ENCODE data around the gene PIM1.

The PIM1 gene

GRCh38 chr6:37205997-37206340 lies 36.0 kb downstream of the PIM1 start:
- no peaks in the 10 kb centered on the region for H3K4me1 ChIP-seq (ENCODE audit: insufficient read depth, low read length)
- no peak overlapping the region for H3K27ac ChIP-seq (ENCODE audit: low read length)
- no peaks in the 10 kb centered on the region for H3K9me3 ChIP-seq (ENCODE audit: insufficient read depth, low read depth, low read length)
- no peak overlapping the region for H3K4me3 ChIP-seq (ENCODE audit: low read length)
- no peaks in the 10 kb centered on the region for H3K27me3 ChIP-seq (ENCODE audit: insufficient read depth, low read length)
- H3K9ac ChIP-seq (ENCODE audit: low read depth, low read length) = no peak overlapping the region
- no peaks in the 10 kb centered on the region for H3K36me3 ChIP-seq (ENCODE audit: insufficient read depth, low read depth, low read length)

GRCh38 chr6:37206622-37207021 lies 36.7 kb downstream of the PIM1 start:
- Histone ChIP-seq H3K36me3 (ENCODE audit: insufficient read depth, low read depth, low read length) (no peaks in the 10 kb centered on the region), H3K27me3 (ENCODE audit: insufficient read depth, low read length) (no peaks in the 10 kb centered on the region), H3K4me1 (ENCODE audit: insufficient read depth, low read length) (no peaks in the 10 kb centered on the region), H3K27ac (ENCODE audit: low read length) (no peak overlapping the region), H3K9me3 (ENCODE audit: insufficient read depth, low read depth, low read length) (no peaks in the 10 kb centered on the region), H3K4me3 (ENCODE audit: low read length) (no peak overlapping the region), H3K9ac (ENCODE audit: low read depth, low read length) (no peak overlapping the region)

- no peaks in the 10 kb centered on the region for H3K36me3 ChIP-seq (ENCODE audit: insufficient read depth, low read depth, low read length)
- no peak overlapping the region for H3K27ac ChIP-seq (ENCODE audit: low read length)
- H3K4me3 ChIP-seq (ENCODE audit: low read length) = no peak overlapping the region
- H3K9me3 ChIP-seq (ENCODE audit: insufficient read depth, low read depth, low read length) = no peaks in the 10 kb centered on the region
- no peaks in the 10 kb centered on the region for H3K27me3 ChIP-seq (ENCODE audit: insufficient read depth, low read length)
- no peak overlapping the region for H3K9ac ChIP-seq (ENCODE audit: low read depth, low read length)
- no peaks in the 10 kb centered on the region for H3K4me1 ChIP-seq (ENCODE audit: insufficient read depth, low read length)
Measured at GRCh38 chr6:37207903-37208456, 38.0 kb downstream of the PIM1 start.

- Histone ChIP-seq H3K4me1 (ENCODE audit: insufficient read depth, low read length) (no peaks in the 10 kb centered on the region), H3K36me3 (ENCODE audit: insufficient read depth, low read depth, low read length) (no peaks in the 10 kb centered on the region), H3K27ac (ENCODE audit: low read length) (no peak overlapping the region), H3K9me3 (ENCODE audit: insufficient read depth, low read depth, low read length) (no peaks in the 10 kb centered on the region), H3K4me3 (ENCODE audit: low read length) (no peak overlapping the region), H3K27me3 (ENCODE audit: insufficient read depth, low read length) (no peaks in the 10 kb centered on the region), H3K9ac (ENCODE audit: low read depth, low read length) (no peak overlapping the region)
Measured at GRCh38 chr6:37208793-37209192, 38.8 kb downstream of the PIM1 start.

GRCh38 chr6:37209461-37210205 lies 39.7 kb downstream of the PIM1 start:
- H3K4me3 ChIP-seq (ENCODE audit: low read length) = no peak overlapping the region
- H3K36me3 ChIP-seq (ENCODE audit: insufficient read depth, low read depth, low read length) = no peaks in the 10 kb centered on the region
- no peaks in the 10 kb centered on the region for H3K27me3 ChIP-seq (ENCODE audit: insufficient read depth, low read length)
- no peaks in the 10 kb centered on the region for H3K4me1 ChIP-seq (ENCODE audit: insufficient read depth, low read length)
- H3K9me3 ChIP-seq (ENCODE audit: insufficient read depth, low read depth, low read length) = no peaks in the 10 kb centered on the region
- H3K27ac ChIP-seq (ENCODE audit: low read length) = no peak overlapping the region
- no peak overlapping the region for H3K9ac ChIP-seq (ENCODE audit: low read depth, low read length)

GRCh38 chr6:37210313-37210968 lies 40.5 kb downstream of the PIM1 start:
- Histone ChIP-seq H3K27me3 (ENCODE audit: insufficient read depth, low read length) (no peaks in the 10 kb centered on the region), H3K4me1 (ENCODE audit: insufficient read depth, low read length) (no peaks in the 10 kb centered on the region), H3K36me3 (ENCODE audit: insufficient read depth, low read depth, low read length) (no peaks in the 10 kb centered on the region), H3K9me3 (ENCODE audit: insufficient read depth, low read depth, low read length) (no peaks in the 10 kb centered on the region), H3K4me3 (ENCODE audit: low read length) (no peak overlapping the region), H3K27ac (ENCODE audit: low read length) (no peak overlapping the region), H3K9ac (ENCODE audit: low read depth, low read length) (no peak overlapping the region)

GRCh38 chr6:37212268-37212667 lies 42.3 kb downstream of the PIM1 start:
- no peaks in the 10 kb centered on the region for H3K4me1 ChIP-seq (ENCODE audit: insufficient read depth, low read length)
- H3K27ac ChIP-seq (ENCODE audit: low read length) = no peak overlapping the region
- no peaks in the 10 kb centered on the region for H3K27me3 ChIP-seq (ENCODE audit: insufficient read depth, low read length)
- H3K9ac ChIP-seq (ENCODE audit: low read depth, low read length) = no peak overlapping the region
- H3K4me3 ChIP-seq (ENCODE audit: low read length) = no peak overlapping the region
- H3K36me3 ChIP-seq (ENCODE audit: insufficient read depth, low read depth, low read length) = no peaks in the 10 kb centered on the region
- H3K9me3 ChIP-seq (ENCODE audit: insufficient read depth, low read depth, low read length) = no peaks in the 10 kb centered on the region

- Histone ChIP-seq H3K4me1 (ENCODE audit: insufficient read depth, low read length) (peaks cover 7% of the 10 kb centered on the region; the same call in 1 of the 2 replicates), H3K27me3 (ENCODE audit: insufficient read depth, low read length) (no peaks in the 10 kb centered on the region), H3K27ac (ENCODE audit: low read length) (no peak overlapping the region), H3K4me3 (ENCODE audit: low read length) (no peak overlapping the region), H3K9ac (ENCODE audit: low read depth, low read length) (no peak overlapping the region), H3K36me3 (ENCODE audit: insufficient read depth, low read depth, low read length) (no peaks in the 10 kb centered on the region), H3K9me3 (ENCODE audit: insufficient read depth, low read depth, low read length) (no peaks in the 10 kb centered on the region)
Measured at GRCh38 chr6:37218061-37218460, 48.1 kb downstream of the PIM1 start.

GRCh38 chr6:37218511-37218910 lies 48.6 kb downstream of the PIM1 start:
- Histone ChIP-seq H3K36me3 (ENCODE audit: insufficient read depth, low read depth, low read length) (no peaks in the 10 kb centered on the region), H3K9ac (ENCODE audit: low read depth, low read length) (no peak overlapping the region), H3K9me3 (ENCODE audit: insufficient read depth, low read depth, low read length) (no peaks in the 10 kb centered on the region), H3K4me3 (ENCODE audit: low read length) (no peak overlapping the region), H3K27me3 (ENCODE audit: insufficient read depth, low read length) (no peaks in the 10 kb centered on the region), H3K27ac (ENCODE audit: low read length) (no peak overlapping the region), H3K4me1 (ENCODE audit: insufficient read depth, low read length) (peaks cover 9% of the 10 kb centered on the region; the same call in 1 of the 2 replicates)

GRCh38 chr6:37221585-37222124 lies 51.7 kb downstream of the PIM1 start:
- Histone ChIP-seq H3K4me1 (ENCODE audit: insufficient read depth, low read length) (peaks cover 9% of the 10 kb centered on the region; the same call in 1 of the 2 replicates), H3K36me3 (ENCODE audit: insufficient read depth, low read depth, low read length) (no peaks in the 10 kb centered on the region), H3K27ac (ENCODE audit: low read length) (no peak overlapping the region), H3K27me3 (ENCODE audit: insufficient read depth, low read length) (no peaks in the 10 kb centered on the region), H3K9ac (ENCODE audit: low read depth, low read length) (peak overlapping the region; percentile 60; the same call in 1 of the 2 replicates), H3K4me3 (ENCODE audit: low read length) (peak overlapping the region; percentile 69), H3K9me3 (ENCODE audit: insufficient read depth, low read depth, low read length) (no peaks in the 10 kb centered on the region)

GRCh38 chr6:37222125-37222967 lies 52.4 kb downstream of the PIM1 start:
- Histone ChIP-seq H3K4me1 (ENCODE audit: insufficient read depth, low read length) (peaks cover 9% of the 10 kb centered on the region; the same call in 1 of the 2 replicates), H3K36me3 (ENCODE audit: insufficient read depth, low read depth, low read length) (no peaks in the 10 kb centered on the region), H3K9me3 (ENCODE audit: insufficient read depth, low read depth, low read length) (no peaks in the 10 kb centered on the region), H3K27me3 (ENCODE audit: insufficient read depth, low read length) (no peaks in the 10 kb centered on the region), H3K9ac (ENCODE audit: low read depth, low read length) (peak overlapping the region; percentile 60; the same call in 1 of the 2 replicates), H3K4me3 (ENCODE audit: low read length) (peak overlapping the region; percentile 69), H3K27ac (ENCODE audit: low read length) (no peak overlapping the region)
